Measurements from ENCODE around the gene RASA3. TPM values are rescaled to one million over a fixed set of nuclear protein-coding genes. Genes with fewer than 3 reads are reported as not detected.

RASA3 gene
- polyA plus RNA-seq, 3 donors = 9.0 to 32.6 (median 16.6) TPM

- H4K20me1 ChIP-seq (ENCODE audit: insufficient read depth, low read length) = no peaks in the 10 kb centered on the region
- TF ChIP-seq, protein P1, sequence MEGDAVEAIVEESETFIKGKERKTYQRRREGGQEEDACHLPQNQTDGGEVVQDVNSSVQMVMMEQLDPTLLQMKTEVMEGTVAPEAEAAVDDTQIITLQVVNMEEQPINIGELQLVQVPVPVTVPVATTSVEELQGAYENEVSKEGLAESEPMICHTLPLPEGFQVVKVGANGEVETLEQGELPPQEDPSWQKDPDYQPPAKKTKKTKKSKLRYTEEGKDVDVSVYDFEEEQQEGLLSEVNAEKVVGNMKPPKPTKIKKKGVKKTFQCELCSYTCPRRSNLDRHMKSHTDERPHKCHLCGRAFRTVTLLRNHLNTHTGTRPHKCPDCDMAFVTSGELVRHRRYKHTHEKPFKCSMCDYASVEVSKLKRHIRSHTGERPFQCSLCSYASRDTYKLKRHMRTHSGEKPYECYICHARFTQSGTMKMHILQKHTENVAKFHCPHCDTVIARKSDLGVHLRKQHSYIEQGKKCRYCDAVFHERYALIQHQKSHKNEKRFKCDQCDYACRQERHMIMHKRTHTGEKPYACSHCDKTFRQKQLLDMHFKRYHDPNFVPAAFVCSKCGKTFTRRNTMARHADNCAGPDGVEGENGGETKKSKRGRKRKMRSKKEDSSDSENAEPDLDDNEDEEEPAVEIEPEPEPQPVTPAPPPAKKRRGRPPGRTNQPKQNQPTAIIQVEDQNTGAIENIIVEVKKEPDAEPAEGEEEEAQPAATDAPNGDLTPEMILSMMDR (IDR thresholded peaks at IDR 0.05) = no peak
- no peak overlapping the region for H3K4me3 ChIP-seq (replicated peaks in 1 of 3; ENCODE audit: low read depth in 2 of 3, low read length in 3 of 3)
- H3K36me3 ChIP-seq (replicated peaks in 1 of 2; ENCODE audit: control insufficient read depth in 1 of 2, insufficient read depth in 2 of 2, low read length in 2 of 2) = no peaks in the 10 kb centered on the region
- no peaks in the 10 kb centered on the region for H3K79me2 ChIP-seq (ENCODE audit: insufficient read depth, low read length)
- H2AFZ ChIP-seq (ENCODE audit: insufficient read depth, low read depth, low read length, poor library complexity, severe bottlenecking) = no peak overlapping the region
- Mint-ChIP-seq H3K27me3 (ENCODE audit: low read depth in 3 of 3) (peaks cover 4 to 6% (median 4%) of the 10 kb centered on the region in 3 donors), H3K27ac (no peak overlapping the region), H3K9me3 (peaks cover 35 to 54% (median 52%) of the 10 kb centered on the region in 7 donors), H3K4me3 (no peak overlapping the region), H3K36me3 (peaks cover 3 to 10% of the 10 kb centered on the region in 2 donors), H3K4me1 (peaks cover 6% of the 10 kb centered on the region)
- peaks cover 0 to 2% of the 10 kb centered on the region in 2 donors for H3K27me3 ChIP-seq (ENCODE audit: control insufficient read depth in 2 of 2, insufficient read depth in 2 of 2, low read length in 2 of 2)
- no peak overlapping the region for H3K27ac ChIP-seq (ENCODE audit: low read depth in 1 of 2, low read length in 2 of 2)
- peaks cover 9 to 10% of the 10 kb centered on the region in 2 donors for H3K4me1 ChIP-seq (ENCODE audit: control insufficient read depth in 1 of 2, insufficient read depth in 2 of 2, low read length in 2 of 2)
- no peak overlapping the region for H3K4me2 ChIP-seq (replicated peaks; ENCODE audit: extremely low read depth, low read length, poor library complexity, severe bottlenecking)
- H3K9ac ChIP-seq (ENCODE audit: insufficient read depth, low read length, poor library complexity, severe bottlenecking) = no peak overlapping the region
- peaks cover 29 to 57% of the 10 kb centered on the region in 2 donors for H3K9me3 ChIP-seq (replicated peaks in 1 of 2; ENCODE audit: control insufficient read depth in 1 of 2, insufficient read depth in 1 of 2, low read length in 2 of 2)
- intact Hi-C loops (cut with micrococcal nuclease) = loop anchor here in 1 of 2 donors (10.0 kb wide), 1 partner anchor 159 kb away; no protein-coding TSS in a partner anchor
- no peak for DNase-seq
- 93% methylated on average over 27 of the region's 27 CpGs for WGBS (ENCODE audit: insufficient coverage)
Measured at GRCh38 chr13:113955691-113956090, 176.7 kb downstream of the RASA3 start.

GRCh38 chr13:113955235-113955634 lies 177.2 kb downstream of the RASA3 start:
- DNase-seq = no peak
- Histone ChIP-seq H3K4me3 (replicated peaks in 1 of 3; ENCODE audit: low read depth in 2 of 3, low read length in 3 of 3) (no peak overlapping the region), H3K9me3 (replicated peaks in 1 of 2; ENCODE audit: control insufficient read depth in 1 of 2, insufficient read depth in 1 of 2, low read length in 2 of 2) (peaks cover 24 to 53% of the 10 kb centered on the region in 2 donors), H2AFZ (ENCODE audit: insufficient read depth, low read depth, low read length, poor library complexity, severe bottlenecking) (no peak overlapping the region), H3K79me2 (ENCODE audit: insufficient read depth, low read length) (no peaks in the 10 kb centered on the region), H3K9ac (ENCODE audit: insufficient read depth, low read length, poor library complexity, severe bottlenecking) (no peak overlapping the region), H3K27ac (ENCODE audit: low read depth in 1 of 2, low read length in 2 of 2) (no peak overlapping the region), H3K4me1 (ENCODE audit: control insufficient read depth in 1 of 2, insufficient read depth in 2 of 2, low read length in 2 of 2) (peaks cover 9 to 10% of the 10 kb centered on the region in 2 donors), H4K20me1 (ENCODE audit: insufficient read depth, low read length) (no peaks in the 10 kb centered on the region), H3K27me3 (ENCODE audit: control insufficient read depth in 2 of 2, insufficient read depth in 2 of 2, low read length in 2 of 2) (peaks cover 0 to 2% of the 10 kb centered on the region in 2 donors), H3K36me3 (replicated peaks in 1 of 2; ENCODE audit: control insufficient read depth in 1 of 2, insufficient read depth in 2 of 2, low read length in 2 of 2) (no peaks in the 10 kb centered on the region), H3K4me2 (replicated peaks; ENCODE audit: extremely low read depth, low read length, poor library complexity, severe bottlenecking) (no peak overlapping the region)
- WGBS (ENCODE audit: insufficient coverage) = 98% methylated on average over 26 of the region's 29 CpGs
- intact Hi-C loops (cut with micrococcal nuclease) = loop anchor here in 1 of 2 donors (10.0 kb wide), 1 partner anchor 160 kb away; no protein-coding TSS in a partner anchor
- H3K36me3 Mint-ChIP-seq = peaks cover 3 to 10% of the 10 kb centered on the region in 2 donors
- no peak overlapping the region for H3K27ac Mint-ChIP-seq
- H3K27me3 Mint-ChIP-seq (ENCODE audit: low read depth in 3 of 3) = peaks cover 4 to 11% (median 4%) of the 10 kb centered on the region in 3 donors
- TF ChIP-seq, protein P1 (IDR thresholded peaks at IDR 0.05) = no peak
- H3K4me3 Mint-ChIP-seq = no peak overlapping the region
- H3K4me1 Mint-ChIP-seq = peaks cover 6% of the 10 kb centered on the region
- peaks cover 31 to 49% (median 47%) of the 10 kb centered on the region in 7 donors for H3K9me3 Mint-ChIP-seq
